Activated CD8-positive, alpha-beta memory T cell treated with anti-CD3 and anti-CD28 coated beads, Interleukin-2, amount 50 U/mL, for 24 hours (primary cell): Measurements from ENCODE around the gene PTPN5.
"Not testable (repeated sequence)": the region's sequence is repeated elsewhere in the genome, so short reads cannot be mapped to it uniquely, and the experiment has no call there.

Experiments
- DNase-seq: peaks from one replicate; pipeline ENCODE4 v3.0.0-alpha.2; 2020; ENCODE audit errors: extremely low read depth

The PTPN5 gene

DNA sequence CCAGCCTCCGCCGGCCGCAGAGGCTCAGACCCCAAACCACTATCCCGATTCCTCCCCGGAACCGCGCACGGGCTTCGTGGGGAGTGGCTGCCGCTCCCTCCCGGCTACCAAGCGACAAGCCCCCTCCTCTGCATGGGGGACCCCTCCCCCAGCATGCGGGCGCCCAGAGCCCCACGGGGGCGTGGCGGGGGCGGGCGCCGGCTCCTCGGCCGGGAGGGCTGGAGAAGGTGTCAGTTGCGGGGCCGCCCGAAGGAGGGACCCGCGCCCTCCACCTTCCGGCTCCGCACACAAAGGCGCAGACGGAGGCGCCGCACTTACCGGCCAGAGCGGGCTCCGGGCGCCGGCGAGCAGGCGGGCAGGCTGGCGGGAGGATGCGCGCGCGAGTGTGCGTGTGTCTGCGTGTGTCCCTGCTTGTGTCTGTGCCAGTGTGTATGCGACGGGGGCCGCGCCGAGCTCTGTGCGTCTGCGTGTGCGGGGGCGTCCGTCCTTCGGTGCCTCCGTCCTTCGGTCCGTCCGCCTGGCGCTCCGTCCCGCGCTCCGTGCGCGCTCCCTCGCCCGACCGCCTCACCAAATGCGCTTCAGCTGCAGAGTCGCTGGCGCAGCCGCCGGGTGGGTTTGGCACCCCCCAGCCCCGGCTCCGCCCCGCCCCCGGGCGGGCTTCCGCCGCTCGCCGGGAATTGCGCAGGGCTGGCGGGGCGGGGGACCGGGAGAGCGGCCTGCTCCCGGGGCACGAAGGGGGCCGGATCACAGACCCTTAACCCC lies at the start of gene PTPN5:
PTPN5 (minus strand) TSS at position 592 of the 762 bp plus-strand sequence. CDS start 19,840 bp downstream, outside the sequence.
- DNase-seq, result no peak

- DNase-seq, result no peak
Measured at GRCh38 chr11:18836417-18836816, 44.8 kb upstream of the PTPN5 start.

DNA sequence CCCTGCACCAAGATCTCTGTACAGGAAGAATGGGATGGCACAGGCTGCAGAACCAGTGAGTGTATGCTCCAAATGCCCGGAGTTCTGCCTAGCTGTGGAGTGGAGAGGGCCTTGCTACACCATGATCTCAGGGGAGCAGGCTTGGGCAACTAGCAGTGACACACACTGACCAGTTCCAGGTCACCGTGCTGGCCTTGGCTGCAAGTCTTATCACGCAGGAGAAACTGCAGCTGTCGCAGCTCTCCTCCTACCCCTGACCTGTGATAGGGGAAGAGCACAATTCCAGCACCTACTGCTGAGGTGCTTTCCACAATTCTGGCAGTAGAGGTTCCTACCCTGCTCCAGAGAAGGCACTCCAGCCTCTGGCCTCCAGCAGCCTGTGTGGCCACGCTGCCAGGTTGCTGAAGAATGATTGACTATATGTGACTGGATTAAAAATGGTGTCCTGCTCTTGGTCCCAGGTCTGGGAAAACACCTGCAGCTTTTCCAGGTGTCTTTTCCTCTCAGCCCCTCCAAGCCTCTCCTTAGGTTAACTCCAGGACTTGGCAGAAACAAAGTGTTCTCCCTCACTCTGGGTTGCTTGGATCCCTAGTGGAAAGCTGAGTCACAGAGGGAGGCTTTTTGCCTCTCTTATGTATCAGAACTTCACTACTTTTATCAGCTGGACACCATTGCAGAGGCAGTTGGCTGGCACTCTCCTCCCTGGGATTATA lies 43.3 kb upstream of the PTPN5 start:
- DNase-seq, result no peak

DNA sequence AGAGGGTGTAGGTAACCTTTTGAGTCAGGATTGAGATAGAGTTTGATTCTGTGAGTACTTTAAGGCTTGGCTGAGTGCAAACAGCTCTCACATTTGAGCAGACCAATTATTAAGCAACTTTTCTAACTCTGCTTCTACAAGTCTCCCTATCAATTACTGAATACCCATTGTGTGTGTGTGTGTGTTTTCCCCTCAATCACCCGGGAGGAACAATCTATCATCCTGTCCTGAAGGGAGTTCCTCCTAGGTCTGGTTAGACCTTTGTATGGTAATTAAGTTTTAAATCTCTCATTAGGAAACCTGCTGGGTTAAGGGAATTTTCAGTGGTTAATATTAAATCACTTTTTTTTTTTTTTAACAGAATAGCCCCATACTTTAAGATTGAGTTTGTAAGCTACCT lies 28.6 kb upstream of the PTPN5 start:
- DNase-seq, result not testable (repeated sequence)

DNA sequence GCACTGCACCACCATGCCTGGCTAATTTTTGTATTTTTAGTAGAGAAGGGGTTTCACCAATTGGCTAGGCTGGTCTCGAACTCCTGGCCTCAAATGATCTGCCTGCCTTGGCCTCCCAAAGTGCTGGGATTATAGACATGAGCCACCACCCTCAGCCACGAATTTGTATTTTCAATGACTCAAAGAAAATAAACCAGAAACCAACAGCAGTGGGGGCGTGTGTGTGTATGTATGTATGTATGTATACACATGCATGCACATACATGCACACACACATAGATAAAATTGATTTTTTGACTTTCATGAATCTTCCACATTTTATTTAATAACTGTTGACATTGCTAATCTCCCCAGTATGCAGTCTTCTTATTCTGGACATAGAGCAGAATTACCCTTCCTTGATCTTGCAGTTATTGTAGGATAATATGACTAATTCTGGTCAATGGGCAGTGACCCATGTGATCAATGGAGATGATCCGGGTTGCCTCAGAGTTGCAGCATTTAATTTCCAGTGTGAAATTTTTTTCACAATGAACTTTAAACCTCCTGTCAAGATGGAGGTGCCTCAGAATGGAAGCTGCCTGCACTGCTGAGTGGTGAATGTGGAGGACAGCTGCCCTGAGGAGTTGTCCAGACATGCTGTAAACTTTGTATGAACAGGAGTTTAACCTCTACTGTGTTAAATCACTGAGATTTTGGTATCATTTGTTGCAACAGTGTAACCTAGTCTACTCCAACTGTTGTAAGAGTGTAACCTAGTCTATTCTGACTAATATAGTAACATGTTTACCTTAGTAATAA lies 12.8 kb upstream of the PTPN5 start:
- DNase-seq, result no peak

DNA sequence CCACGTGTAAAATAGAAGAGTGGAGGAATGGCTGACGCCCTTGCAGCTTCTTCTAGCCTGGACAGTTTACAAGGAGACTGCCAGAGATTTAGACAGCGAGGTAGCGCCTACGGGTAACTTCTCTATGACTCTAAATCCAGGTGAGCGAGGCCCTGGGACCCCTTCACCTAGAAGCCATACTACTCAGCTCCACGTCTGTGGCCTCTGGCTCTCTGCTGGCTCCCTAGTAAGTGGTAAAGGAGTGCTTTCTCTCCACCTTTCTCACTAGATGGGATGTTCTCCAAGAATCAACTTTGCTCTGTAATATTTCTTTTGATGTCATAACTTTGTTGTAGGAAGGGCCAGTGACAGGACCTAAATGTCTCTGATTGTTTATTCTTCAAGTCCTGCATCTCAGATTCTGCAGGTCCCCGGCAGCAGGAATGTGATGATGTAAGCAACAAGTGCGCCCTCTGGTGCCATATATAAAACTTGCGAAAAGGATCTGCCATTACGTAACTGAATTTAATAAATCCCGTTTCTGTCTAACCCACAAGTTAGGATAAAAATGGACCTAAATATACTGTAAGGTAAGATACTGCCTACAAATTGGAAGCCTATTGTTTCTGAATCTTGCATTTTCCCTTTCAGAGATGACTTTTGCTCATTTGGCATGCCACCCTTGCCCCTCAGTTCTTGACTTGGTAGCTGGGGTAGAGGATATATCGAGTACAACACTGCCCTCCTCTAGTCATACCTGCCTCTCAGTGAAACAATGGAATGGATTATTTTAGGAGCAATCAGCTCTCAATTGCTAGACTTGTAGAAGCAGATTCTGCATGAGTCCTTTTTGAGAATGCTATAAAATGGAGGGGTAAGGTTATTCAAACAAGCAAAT lies 11.0 kb upstream of the PTPN5 start:
- DNase-seq, result no peak

DNA sequence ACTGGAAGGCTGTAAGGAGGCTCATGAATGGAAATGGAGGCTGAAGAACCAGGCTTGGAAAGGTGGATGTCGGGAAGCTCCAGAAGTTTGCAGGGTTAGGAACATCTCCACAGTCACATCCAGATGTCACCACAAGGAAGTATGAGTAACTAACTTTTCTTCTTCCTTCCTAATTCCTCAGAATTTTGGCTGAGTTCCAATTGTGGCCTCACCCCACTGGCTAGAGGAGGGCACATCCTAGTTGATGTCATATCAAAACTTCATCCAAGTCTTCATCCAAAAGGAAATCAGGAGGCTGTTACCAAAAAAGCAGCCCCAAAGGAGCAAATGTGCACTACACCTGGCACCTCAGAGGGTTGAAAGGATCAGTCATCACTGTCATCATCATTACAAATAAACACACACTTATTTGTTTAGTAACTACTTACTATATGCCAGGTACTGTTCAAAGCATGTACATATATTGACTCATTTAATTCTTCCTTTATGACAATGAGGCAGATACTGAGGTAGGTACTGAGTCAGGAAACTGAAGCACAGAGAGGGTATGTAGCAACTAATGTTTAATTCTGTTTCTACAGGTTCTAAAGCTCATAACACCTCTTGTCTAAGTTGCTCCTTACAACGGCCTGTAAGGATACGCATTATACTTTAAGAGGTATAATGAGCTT lies 7.3 kb upstream of the PTPN5 start:
- no peak for DNase-seq

DNA sequence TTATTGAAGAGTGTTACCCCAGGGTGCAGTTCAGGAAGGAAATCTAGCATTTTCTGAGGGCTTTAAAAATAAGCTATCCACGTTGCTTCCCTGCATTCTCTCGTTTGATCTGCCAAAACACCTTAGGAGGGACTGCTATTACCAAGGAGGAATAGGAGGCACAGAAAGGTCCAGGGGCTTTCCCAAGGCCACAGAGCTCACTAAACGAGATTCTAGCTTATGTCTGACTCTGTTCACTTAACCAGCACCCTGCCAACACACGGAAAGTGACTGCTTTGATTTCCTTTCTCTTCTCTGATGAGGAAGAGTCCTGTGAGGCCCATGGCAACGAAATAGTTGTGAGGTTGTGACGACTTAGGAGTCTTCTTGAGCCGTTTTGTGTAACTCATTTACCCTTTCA lies 3.4 kb upstream of the PTPN5 start:
- DNase-seq, result no peak

DNA sequence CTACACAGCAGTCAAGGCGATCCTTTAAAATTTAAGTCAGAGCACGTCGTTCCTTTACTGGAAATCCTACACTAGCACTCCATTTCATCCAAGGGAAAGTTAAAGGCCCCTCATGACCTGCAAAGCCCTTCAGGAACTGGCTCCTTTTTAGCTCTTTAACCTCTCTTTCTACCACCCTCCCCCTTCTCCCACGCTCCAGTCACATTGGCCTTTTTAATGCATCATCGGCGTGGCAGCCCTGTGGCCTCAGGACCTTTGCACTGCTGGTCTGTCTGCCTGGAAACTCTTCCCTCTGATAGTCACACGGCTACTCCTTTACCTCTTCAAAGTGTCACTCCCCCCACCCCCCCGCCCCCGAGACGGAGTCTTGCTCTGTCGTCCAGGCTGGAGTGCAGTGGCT lies 1.2 kb upstream of the PTPN5 start:
- no peak for DNase-seq

DNA sequence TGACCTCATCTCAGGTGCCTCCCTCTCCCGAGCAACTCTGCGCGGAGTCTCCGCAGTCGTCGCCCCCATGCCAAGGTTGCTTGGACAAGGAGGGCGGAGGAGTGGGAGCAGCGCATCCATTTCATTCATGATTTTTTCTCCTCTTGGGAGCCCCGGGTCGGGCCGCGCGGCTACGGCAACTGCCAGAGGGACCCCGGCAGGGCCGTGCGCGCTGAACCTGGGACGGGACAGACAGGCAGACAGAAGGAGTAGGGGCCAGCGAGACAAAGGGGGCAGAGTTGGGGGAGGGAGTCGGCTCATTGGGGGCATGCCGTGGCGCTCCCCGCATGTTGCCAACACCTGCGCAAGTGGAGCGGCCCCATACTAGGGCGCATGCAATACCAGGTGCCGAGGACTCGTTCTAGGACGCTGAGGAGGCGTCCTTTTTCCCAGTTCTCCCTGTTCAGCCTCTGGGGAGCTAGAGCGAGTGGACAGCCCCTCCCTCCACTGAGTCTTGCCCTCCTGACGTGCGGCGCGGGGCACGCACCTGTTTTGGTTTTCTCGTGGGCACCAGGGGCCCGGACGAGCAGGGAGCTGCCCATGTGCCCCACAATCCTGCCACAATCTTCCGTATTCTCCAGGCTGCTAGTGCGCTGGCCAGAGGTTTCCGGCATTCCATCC lies 501 bp upstream of the PTPN5 start:
- DNase-seq, result no peak

- no peak for DNase-seq
Measured at GRCh38 chr11:18790883-18791206, 753 bp downstream of the PTPN5 start.

DNA sequence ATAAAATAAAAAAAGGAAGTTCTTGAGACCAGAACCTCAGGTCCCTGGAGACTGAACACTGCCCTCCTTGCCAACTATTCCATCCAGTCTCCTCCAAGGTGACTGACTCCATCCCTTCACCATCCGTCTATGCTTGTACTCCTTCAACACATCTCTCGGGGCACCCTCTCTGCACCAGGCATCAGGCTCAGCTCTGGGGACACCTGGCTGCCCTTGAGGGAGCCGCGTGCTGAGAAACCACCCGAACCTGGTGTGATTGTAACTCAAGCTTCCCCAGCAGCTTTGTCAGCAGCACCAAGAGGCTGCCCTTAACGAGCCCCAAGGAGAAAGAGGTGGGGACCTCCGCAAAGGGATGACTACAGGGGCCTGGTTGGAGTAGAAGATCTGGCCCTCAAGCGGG lies 1.7 kb downstream of the PTPN5 start:
- no peak for DNase-seq

- DNase-seq, result no peak
Measured at GRCh38 chr11:18785411-18785810, 6.2 kb downstream of the PTPN5 start.

- no peak for DNase-seq
Measured at GRCh38 chr11:18780896-18781295, 10.7 kb downstream of the PTPN5 start.

- no peak for DNase-seq
Measured at GRCh38 chr11:18780329-18780728, 11.3 kb downstream of the PTPN5 start.

DNA sequence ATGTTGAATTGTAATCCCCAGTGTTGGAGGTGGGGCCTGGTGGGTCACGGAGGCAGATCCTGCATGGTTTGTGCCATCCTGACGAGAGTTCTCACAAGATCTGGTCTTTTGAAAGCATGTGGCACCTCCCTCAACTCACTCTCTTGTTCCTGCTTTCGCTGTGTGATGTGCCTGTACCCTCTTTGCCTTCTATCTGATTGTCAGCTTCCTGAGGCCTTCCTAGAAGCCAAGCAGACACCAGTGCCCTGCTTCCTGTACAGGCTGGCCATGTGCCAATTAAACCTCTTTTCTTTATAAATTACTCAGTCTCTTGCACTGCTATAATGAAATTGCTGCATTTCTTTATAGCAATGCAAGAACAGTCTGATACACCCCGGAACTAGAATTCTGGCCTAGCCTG lies 13.1 kb downstream of the PTPN5 start:
- DNase-seq, result no peak

DNA sequence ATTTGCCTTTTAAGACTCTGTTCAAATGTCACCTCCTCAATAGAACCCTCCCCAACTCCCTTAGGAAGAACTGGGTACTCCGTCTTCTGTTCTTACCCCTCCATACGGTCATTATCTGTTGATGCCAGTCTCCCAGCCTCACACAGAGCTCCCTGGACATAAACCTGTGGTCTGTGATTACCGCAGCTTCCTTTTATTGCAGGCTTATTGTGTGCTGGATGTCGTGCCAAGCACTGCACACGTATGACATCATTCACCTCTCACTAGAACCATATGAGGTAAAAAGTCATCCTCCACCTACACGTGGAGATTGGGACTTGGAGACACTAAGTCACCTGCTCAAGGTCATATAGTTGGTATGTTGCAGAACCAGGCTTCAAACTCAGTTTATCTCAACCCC lies 15.3 kb downstream of the PTPN5 start:
- no peak for DNase-seq

DNA sequence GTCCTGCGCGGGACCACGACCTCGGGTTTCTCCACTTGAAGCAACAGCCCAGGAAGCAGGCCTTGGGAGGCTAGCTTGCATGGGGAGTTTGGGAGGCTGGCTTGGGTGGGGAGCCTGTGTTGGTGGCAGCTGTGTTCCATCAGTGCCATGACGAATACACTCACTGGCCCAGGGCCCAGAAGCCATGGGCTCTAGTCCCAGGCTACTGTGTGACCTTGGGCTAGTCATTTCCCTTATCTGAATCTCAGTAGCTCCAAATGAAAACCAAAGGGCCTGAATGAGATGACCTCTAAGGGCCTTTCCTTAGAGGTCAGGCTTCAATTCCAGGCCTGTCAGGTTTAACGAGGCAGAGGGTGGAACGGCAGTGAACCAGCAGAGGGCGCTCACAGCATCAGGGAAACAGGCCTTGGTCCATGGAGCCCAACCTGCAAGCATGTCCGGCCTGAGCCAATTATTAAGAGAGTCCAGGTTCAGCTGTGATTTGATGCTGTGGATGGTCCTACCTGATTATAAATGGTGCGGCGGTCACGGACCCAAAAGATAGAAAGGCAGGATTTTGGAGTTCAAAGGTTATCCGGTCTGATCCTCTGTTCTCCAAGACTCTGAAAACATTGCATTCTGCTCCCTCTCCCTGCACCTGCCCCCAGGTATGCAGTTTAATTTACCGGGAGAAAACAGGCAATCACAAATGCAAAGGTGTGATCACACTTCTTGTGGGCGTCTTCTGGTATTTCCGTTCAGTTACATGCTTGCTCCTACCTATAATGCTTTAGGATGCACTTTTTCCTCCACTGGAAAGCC lies 15.9 kb downstream of the PTPN5 start:
- DNase-seq, result no peak

DNA sequence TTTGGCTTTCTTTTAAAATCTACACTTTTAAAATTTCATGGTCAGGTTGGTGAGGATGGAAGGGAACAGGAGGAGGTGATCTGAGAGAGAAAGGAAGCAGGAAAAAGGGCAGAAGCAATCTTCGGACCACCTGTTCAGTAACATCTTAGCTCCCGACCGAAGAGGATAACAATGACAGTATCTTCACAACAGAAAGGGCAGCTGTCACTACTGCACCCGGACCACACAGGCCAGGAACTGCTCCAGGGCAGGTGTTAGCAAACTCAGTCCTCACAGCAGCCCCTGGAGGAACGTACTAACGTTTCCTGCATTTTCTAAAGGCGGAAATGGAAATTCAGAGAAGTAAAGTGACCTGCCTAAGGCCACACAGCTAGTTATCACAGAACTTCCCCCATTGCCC lies 16.8 kb downstream of the PTPN5 start:
- DNase-seq, result no peak

- no peak for DNase-seq
Measured at GRCh38 chr11:18773681-18774080, 17.9 kb downstream of the PTPN5 start.
